DOHH2 (cell line): Measurements from ENCODE around the gene TSPAN11.

Source experiments
- H3F3A ChIP-seq: fragments of 200-600 bp; sonication (generic), shearing (Covaris generic); 2 replicates; pipeline ENCODE4 v1.6.0; 2016; ENCODE audit warnings: antibody characterized with exemption, mild to moderate bottlenecking; ENCODE audit not compliant: control insufficient read depth, insufficient read depth
- H3K27ac ChIP-seq: fragments of 200-600 bp; sonication (generic); 2 replicates; pipeline ENCODE4 v1.5.1; 2014; ENCODE audit warnings: low read depth, mild to moderate bottlenecking, low read length, moderate library complexity
- H3K27me3 ChIP-seq: fragments of 200-600 bp; sonication (generic); 2 replicates; pipeline ENCODE4 v1.6.1; 2014; ENCODE audit warnings: mild to moderate bottlenecking, low read length, mixed read lengths; ENCODE audit not compliant: control insufficient read depth
- H3K36me3 ChIP-seq: fragments of 200-600 bp; sonication (generic); 2 replicates; pipeline ENCODE4 v1.6.1; 2014; ENCODE audit warnings: mild to moderate bottlenecking, low read length, moderate library complexity, mixed read lengths; ENCODE audit not compliant: control insufficient read depth
- H3K4me1 ChIP-seq: fragments of 200-600 bp; sonication (generic); 2 replicates; pipeline ENCODE4 v1.6.1; 2014; ENCODE audit warnings: mild to moderate bottlenecking, low read length, mixed read lengths; ENCODE audit not compliant: control insufficient read depth
- H3K4me2 ChIP-seq: fragments of 200-600 bp; sonication (generic); 2 replicates; pipeline ENCODE4 v1.6.0; 2014; ENCODE audit warnings: mild to moderate bottlenecking, low read length, moderate library complexity
- H3K4me3 ChIP-seq: fragments of 200-600 bp; sonication (generic); 2 replicates; pipeline ENCODE4 v1.5.1; 2014; ENCODE audit warnings: mild to moderate bottlenecking, low read length, mixed read lengths
- H3K79me2 ChIP-seq: fragments of 200-600 bp; sonication (generic); 2 replicates; pipeline ENCODE4 v1.6.1; 2014; ENCODE audit warnings: mild to moderate bottlenecking, low read length, mixed read lengths; ENCODE audit not compliant: control insufficient read depth
- H3K9me2 ChIP-seq: fragments of 200-600 bp; sonication (generic); replicated peaks from 2 replicates; pipeline ENCODE4 v1.6.1; 2014; ENCODE audit warnings: mild to moderate bottlenecking, low read length, mixed read lengths; ENCODE audit not compliant: control insufficient read depth
- H3K9me3 ChIP-seq: fragments of 200-600 bp; sonication (generic); 2 replicates; pipeline ENCODE4 v1.6.1; 2014; ENCODE audit warnings: antibody characterized with exemption, low read length, mixed read lengths; ENCODE audit not compliant: control insufficient read depth, insufficient read depth
- H4K20me1 ChIP-seq: fragments of 200-600 bp; sonication (generic); 2 replicates; pipeline ENCODE4 v1.6.0; 2014; ENCODE audit warnings: low read depth, mild to moderate bottlenecking, antibody characterized with exemption, low read length, moderate library complexity; ENCODE audit not compliant: control insufficient read depth, insufficient read depth
- EZH2phosphoT487 ChIP-seq: fragments of 200-600 bp; sonication (generic); IDR thresholded peaks from 2 replicates; pipeline ENCODE4 v1.6.1; 2017; ENCODE audit warnings: borderline replicate concordance, mild to moderate bottlenecking, antibody characterized with exemption, low read length, moderate library complexity, mixed read lengths
- TF ChIP-seq, protein P1 (sequence below): fragments of 200-600 bp; sonication (generic); IDR thresholded peaks from one replicate; pipeline ENCODE4 v1.5.1; 2014; ENCODE audit warnings: antibody characterized with exemption, mild to moderate bottlenecking, low read depth, low read length; ENCODE audit not compliant: poor library complexity, severe bottlenecking

TSPAN11 gene

DNA sequence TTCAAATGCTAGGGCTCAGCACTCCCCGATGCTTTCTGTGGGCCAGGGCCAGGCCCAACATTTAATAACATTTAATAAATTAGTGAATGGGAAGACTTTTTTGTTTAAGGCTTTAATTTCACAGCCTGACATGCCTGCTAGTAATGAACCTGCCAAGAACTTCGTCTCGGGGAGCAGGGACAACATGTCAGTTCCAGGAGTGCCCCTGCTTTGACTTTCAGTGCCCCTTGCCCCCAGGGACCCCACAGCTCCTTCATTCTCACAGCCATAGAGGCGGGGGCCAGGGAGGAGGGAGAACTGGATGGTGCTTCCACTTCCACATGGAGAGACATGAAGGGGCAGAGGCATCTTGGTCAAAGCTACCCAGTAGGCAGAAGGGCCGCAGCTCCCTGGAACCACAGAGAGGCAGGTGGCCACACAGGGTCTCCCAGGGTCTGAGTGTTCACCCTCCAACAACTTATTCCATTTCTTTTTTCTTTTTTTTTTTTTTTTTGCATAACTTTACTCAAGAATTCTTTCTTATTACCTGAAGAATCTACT is 81.2 kb downstream of the TSPAN11 start:
- no peak overlapping the region for H3K27ac ChIP-seq
- H3K4me2 ChIP-seq, result no peak overlapping the region
- no peaks in the 10 kb centered on the region for H3K4me1 ChIP-seq
- no peaks in the 10 kb centered on the region for H3K9me2 ChIP-seq
- H4K20me1 ChIP-seq, result no peaks in the 10 kb centered on the region
- no peaks in the 10 kb centered on the region for H3K9me3 ChIP-seq
- no peaks in the 10 kb centered on the region for H3K79me2 ChIP-seq
- TF ChIP-seq, protein P1, sequence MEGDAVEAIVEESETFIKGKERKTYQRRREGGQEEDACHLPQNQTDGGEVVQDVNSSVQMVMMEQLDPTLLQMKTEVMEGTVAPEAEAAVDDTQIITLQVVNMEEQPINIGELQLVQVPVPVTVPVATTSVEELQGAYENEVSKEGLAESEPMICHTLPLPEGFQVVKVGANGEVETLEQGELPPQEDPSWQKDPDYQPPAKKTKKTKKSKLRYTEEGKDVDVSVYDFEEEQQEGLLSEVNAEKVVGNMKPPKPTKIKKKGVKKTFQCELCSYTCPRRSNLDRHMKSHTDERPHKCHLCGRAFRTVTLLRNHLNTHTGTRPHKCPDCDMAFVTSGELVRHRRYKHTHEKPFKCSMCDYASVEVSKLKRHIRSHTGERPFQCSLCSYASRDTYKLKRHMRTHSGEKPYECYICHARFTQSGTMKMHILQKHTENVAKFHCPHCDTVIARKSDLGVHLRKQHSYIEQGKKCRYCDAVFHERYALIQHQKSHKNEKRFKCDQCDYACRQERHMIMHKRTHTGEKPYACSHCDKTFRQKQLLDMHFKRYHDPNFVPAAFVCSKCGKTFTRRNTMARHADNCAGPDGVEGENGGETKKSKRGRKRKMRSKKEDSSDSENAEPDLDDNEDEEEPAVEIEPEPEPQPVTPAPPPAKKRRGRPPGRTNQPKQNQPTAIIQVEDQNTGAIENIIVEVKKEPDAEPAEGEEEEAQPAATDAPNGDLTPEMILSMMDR, result no peak
- no peak for TF ChIP-seq EZH2phosphoT487
- H3K4me3 ChIP-seq, result no peak overlapping the region
- H3K27me3 ChIP-seq, result peaks cover 10% of the 10 kb centered on the region; the same call in 1 of the 2 replicates
- H3K36me3 ChIP-seq, result no peaks in the 10 kb centered on the region
- no peaks in the 10 kb centered on the region for H3F3A ChIP-seq

DNA sequence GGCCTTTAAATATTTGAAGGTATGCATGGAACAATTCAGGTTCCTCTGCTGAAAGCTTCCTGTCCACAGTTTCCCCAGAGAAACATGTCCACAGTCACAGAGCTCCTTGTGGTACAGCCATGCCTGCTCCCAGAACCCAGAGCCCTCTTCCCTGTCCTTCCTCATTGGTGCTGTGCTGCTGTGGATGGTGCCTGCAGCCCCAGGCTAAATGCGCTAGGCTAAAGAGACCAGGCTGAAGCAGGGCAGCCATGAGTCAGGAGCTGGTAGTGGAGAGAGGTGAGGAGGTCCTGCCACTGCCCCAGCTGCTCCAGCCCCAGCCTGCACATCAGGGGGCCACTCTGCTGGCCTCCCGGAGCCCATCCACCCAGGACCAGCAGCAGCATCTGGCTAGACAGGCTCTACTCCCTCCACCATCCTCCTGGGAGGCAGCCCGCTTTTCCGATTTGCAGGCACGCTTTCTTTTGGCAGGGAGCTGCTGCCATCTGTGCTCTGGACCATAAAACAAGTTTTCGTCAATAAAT is 81.8 kb downstream of the TSPAN11 start:
- no peak for TF ChIP-seq EZH2phosphoT487
- TF ChIP-seq, protein P1, result no peak

DNA sequence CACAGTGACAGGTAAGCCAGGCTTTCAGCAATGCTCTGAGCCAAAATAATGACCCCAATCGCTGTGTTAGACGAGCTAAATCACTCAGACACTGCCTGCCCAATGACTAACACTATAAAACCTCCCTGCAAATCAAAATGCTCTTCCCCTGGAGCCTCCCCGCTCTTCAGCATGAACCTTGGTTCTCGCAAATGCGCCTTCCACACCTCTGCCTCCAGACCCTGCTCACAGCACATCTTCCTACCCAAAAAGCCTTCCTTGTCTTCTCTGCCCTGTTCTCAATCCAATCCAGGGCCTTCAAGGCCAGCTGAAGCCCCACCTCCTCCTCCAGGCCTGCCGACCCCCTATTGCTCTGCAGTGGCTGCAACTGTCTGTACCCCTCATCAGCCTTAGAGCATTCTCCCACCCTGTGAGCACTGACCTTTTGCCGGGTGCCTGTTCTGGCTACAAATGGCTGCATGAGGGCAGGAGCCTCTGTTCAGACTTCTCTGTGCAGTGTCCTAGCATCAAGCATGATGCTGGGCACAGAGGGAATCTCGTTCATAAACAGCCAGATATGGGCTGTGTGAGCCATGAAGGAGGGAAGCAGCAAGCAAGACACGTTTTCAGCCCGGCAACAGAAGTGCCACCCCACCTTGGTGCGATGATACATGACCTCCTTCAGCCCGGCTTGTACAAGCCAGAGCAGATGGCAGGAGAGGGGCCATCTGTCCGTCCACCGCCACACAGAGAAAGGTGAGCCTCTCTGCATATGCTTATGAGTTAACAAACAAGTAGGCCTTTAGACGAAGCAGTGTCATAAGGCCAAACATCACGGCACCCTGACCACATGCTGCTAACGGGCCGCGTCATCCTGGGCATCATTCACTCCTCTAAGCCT is 82.7 kb downstream of the TSPAN11 start:
- no peaks in the 10 kb centered on the region for H3K4me1 ChIP-seq
- no peak overlapping the region for H3K4me2 ChIP-seq
- no peaks in the 10 kb centered on the region for H3K36me3 ChIP-seq
- H3K27ac ChIP-seq, result no peak overlapping the region
- H3F3A ChIP-seq, result no peaks in the 10 kb centered on the region
- no peak for TF ChIP-seq EZH2phosphoT487
- TF ChIP-seq, protein P1, result no peak
- H3K27me3 ChIP-seq, result peaks cover 4% of the 10 kb centered on the region; the same call in 1 of the 2 replicates
- no peaks in the 10 kb centered on the region for H4K20me1 ChIP-seq
- H3K79me2 ChIP-seq, result no peaks in the 10 kb centered on the region
- no peak overlapping the region for H3K4me3 ChIP-seq
- H3K9me3 ChIP-seq, result no peaks in the 10 kb centered on the region
- H3K9me2 ChIP-seq, result no peaks in the 10 kb centered on the region

More for the DNA sequence above, 81.8 kb downstream of the TSPAN11 start:
- H3K4me1 ChIP-seq, result no peaks in the 10 kb centered on the region
- no peak overlapping the region for H3K4me3 ChIP-seq
- H3F3A ChIP-seq, result no peaks in the 10 kb centered on the region
- no peaks in the 10 kb centered on the region for H3K9me3 ChIP-seq
- no peak overlapping the region for H3K4me2 ChIP-seq
- H3K27me3 ChIP-seq, result peaks cover 10% of the 10 kb centered on the region; the same call in 1 of the 2 replicates
- no peak overlapping the region for H3K27ac ChIP-seq
- no peaks in the 10 kb centered on the region for H3K79me2 ChIP-seq
- H4K20me1 ChIP-seq, result no peaks in the 10 kb centered on the region
- no peaks in the 10 kb centered on the region for H3K9me2 ChIP-seq
- no peaks in the 10 kb centered on the region for H3K36me3 ChIP-seq
